Activated naive CD4-positive, alpha-beta T cell treated with anti-CD3 and anti-CD28 coated beads, Interleukin-2, amount 10 ng/mL, durations not matched to agents 7 days and 5 days (primary cell): Measurements from ENCODE around the gene PTPN3.

Experiments
- CTCF ChIA-PET: fragments of 350-600 bp; sonication (Branson Sonifier 250); formaldehyde crosslinking; loops from one replicate; lab custom pipeline; 2021; ENCODE audit warnings: antibody characterized with exemption; lab: Charles Lee
- DNase-seq: peaks from one replicate; pipeline ENCODE4 v3.0.0-alpha.2; 2020
- H3K27ac Mint-ChIP-seq: one replicate; pipeline ENCODE4 v1.8.0; 2021; ENCODE audit warnings: mild to moderate bottlenecking, moderate library complexity, mixed read lengths
- H3K27me3 Mint-ChIP-seq: one replicate; pipeline ENCODE4 v1.8.0; 2021; ENCODE audit warnings: mild to moderate bottlenecking, mixed read lengths
- H3K36me3 Mint-ChIP-seq: one replicate; pipeline ENCODE4 v1.8.0; 2021; ENCODE audit warnings: mixed read lengths
- H3K4me1 Mint-ChIP-seq: one replicate; pipeline ENCODE4 v1.8.0; 2021; ENCODE audit warnings: mixed read lengths
- H3K4me3 Mint-ChIP-seq: one replicate; pipeline ENCODE4 v1.8.0; 2021; ENCODE audit warnings: mild to moderate bottlenecking, moderate library complexity, mixed read lengths
- H3K9me3 Mint-ChIP-seq: one replicate; pipeline ENCODE4 v1.8.0; 2021; ENCODE audit warnings: mixed read lengths

PTPN3 gene

DNA sequence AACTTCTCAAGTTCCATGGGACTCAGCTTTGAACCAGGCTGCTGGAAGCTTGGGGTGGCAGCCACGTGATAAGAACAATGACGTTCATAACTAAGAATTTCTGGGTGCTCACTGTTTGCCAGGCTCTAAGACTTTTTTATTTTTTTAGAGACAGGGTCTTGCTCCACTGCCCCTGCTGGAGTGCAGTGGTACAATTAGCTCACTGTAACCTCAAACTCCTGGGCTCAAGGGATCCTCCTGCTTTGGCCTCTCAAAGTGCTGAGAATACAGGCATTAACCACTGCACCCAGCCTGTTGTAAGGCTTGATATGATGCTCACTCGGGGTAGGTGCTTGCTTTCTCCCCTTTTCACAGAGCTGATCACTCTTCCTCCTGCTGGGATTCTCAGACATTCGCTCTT, 38.7 kb downstream of the PTPN3 start:
- peaks cover 36% of the 10 kb centered on the region for H3K27me3 Mint-ChIP-seq
- peaks cover 4% of the 10 kb centered on the region for H3K4me1 Mint-ChIP-seq
- CTCF ChIA-PET = interaction anchor here (0.9 to 3.1 kb wide), 4 partner anchors 10 to 55 kb away, joined by 3 to 14 read pairs (median 5); no protein-coding TSS in a partner anchor
- DNase-seq = no peak
- no peaks in the 10 kb centered on the region for H3K9me3 Mint-ChIP-seq
- H3K27ac Mint-ChIP-seq = no peak overlapping the region
- H3K36me3 Mint-ChIP-seq = no peaks in the 10 kb centered on the region
- no peak overlapping the region for H3K4me3 Mint-ChIP-seq

DNA sequence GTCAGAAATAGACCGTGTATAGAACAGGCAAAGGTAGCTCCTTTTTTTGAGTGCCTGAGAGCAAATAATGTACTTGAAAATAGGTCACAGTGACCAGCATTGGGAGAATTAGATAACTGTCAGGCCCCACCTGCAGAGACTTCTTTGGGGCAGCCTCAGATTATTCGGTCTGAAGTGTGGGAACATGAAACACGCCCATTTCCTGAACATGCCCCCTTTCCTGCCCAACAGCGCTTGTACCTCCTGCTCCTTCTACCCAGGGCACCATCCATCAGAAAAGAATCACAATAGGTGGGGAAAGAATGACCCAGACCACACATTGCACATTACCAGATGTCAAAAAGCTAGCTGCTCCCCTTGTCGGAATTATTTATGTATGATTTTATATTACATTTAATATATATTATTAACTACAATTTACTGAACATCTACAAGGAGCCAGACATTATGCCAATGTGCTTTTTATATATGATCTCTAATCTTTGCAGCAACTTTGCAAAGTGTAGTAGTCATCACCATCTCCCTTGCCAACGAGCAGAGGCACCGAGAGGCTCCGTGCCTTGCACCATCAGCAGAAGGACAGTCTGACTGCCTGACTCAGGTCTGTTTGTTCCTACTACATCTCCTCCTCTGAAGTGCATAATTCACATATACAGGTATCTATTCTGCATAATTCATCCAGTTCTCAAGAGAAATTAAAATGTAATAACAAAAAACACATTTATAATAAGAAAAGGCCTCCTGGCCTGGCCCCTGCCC, 39.5 kb downstream of the PTPN3 start:
- Mint-ChIP-seq H3K27me3 (peaks cover 40% of the 10 kb centered on the region), H3K4me3 (no peak overlapping the region), H3K27ac (no peak overlapping the region), H3K4me1 (no peaks in the 10 kb centered on the region), H3K36me3 (no peaks in the 10 kb centered on the region), H3K9me3 (no peaks in the 10 kb centered on the region)
- CTCF ChIA-PET = interaction anchor here (0.7 to 3.1 kb wide), 5 partner anchors 9 to 18 kb away, joined by 3 to 14 read pairs (median 5); no protein-coding TSS in a partner anchor
- DNase-seq = no peak

DNA sequence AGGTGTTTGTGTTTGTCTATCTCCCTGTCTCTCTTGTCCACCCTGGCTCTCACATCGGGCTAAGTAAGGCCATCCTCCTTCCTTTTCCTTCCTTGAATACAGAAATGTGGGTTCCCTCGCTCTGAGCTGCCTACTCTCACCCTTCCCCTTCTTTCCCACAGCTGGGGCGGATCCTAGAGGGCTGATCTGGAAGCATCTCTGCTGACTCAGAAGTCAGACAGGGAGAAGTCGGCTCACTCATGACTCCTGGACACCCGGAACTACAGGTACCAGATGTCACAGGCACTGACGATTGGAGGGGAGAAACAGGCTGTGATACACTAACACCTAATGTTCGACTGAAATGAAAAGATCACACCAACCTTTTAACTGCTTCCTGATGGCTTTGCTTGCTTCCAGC, 41.3 kb downstream of the PTPN3 start:
- CTCF ChIA-PET = interaction anchor here (1.4 to 3.1 kb wide), 2 partner anchors 11 to 16 kb away, joined by 8 to 14 read pairs; no protein-coding TSS in a partner anchor
- H3K4me3 Mint-ChIP-seq = no peak overlapping the region
- no peaks in the 10 kb centered on the region for H3K36me3 Mint-ChIP-seq

DNA sequence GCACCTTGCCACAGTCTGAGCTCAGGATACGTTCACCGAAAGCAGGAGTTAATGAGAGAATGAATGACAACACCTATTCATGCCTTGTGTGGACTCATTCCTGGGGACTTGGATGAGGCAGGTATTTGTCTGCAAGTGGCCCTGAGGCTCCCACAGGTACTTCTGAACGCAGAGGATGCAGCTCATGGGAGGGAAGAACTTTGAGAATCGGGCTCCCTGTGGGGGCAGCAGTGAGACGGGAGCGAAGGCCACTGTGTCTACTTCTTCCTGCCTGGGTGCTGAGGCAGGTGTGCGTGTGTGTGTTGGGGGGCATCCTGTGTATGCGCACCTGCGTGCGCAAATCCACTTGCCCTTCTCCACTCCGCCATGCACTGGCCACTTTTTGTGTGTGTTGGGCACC, 42.2 kb downstream of the PTPN3 start:
- no peaks in the 10 kb centered on the region for H3K4me1 Mint-ChIP-seq
- no peak for DNase-seq
- H3K36me3 Mint-ChIP-seq = no peaks in the 10 kb centered on the region
- H3K9me3 Mint-ChIP-seq = no peaks in the 10 kb centered on the region
- no peak overlapping the region for H3K4me3 Mint-ChIP-seq
- H3K27me3 Mint-ChIP-seq = peaks cover 48% of the 10 kb centered on the region
- CTCF ChIA-PET = interaction anchor here (1.4 to 1.5 kb wide), 2 partner anchors 14 to 15 kb away, joined by 4 to 5 read pairs; no protein-coding TSS in a partner anchor
- H3K27ac Mint-ChIP-seq = no peak overlapping the region

More for the DNA sequence above, 41.3 kb downstream of the PTPN3 start:
- DNase-seq = no peak
- no peak overlapping the region for H3K27ac Mint-ChIP-seq
- H3K4me1 Mint-ChIP-seq = no peaks in the 10 kb centered on the region
- H3K27me3 Mint-ChIP-seq = peaks cover 40% of the 10 kb centered on the region
- H3K9me3 Mint-ChIP-seq = no peaks in the 10 kb centered on the region

DNA sequence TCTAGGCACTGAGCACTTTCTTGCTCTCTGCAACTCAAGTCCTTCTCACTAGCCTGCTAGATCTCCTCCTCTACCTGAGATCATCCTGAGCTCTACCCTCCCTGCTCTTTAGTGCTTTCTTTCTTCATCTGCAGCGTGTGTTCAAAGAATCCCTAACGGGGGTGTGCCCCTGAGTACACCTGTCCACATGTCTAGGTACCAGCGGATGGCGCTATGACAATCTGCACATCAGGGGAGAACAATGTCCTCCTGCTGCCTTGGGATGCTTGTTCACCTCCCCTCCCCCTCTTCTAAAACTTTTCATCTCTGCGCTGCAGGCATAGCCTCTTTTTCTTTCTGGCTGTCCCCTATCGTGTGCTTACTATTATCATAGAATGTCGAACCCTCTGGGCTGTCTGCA, 42.7 kb downstream of the PTPN3 start:
- DNase-seq = no peak
- Mint-ChIP-seq H3K36me3 (no peaks in the 10 kb centered on the region), H3K27me3 (peaks cover 48% of the 10 kb centered on the region), H3K4me1 (no peaks in the 10 kb centered on the region), H3K4me3 (no peak overlapping the region), H3K9me3 (no peaks in the 10 kb centered on the region), H3K27ac (no peak overlapping the region)
- CTCF ChIA-PET = interaction anchor here (1.4 to 1.5 kb wide), 2 partner anchors 14 kb away, joined by 4 to 5 read pairs; no protein-coding TSS in a partner anchor

DNA sequence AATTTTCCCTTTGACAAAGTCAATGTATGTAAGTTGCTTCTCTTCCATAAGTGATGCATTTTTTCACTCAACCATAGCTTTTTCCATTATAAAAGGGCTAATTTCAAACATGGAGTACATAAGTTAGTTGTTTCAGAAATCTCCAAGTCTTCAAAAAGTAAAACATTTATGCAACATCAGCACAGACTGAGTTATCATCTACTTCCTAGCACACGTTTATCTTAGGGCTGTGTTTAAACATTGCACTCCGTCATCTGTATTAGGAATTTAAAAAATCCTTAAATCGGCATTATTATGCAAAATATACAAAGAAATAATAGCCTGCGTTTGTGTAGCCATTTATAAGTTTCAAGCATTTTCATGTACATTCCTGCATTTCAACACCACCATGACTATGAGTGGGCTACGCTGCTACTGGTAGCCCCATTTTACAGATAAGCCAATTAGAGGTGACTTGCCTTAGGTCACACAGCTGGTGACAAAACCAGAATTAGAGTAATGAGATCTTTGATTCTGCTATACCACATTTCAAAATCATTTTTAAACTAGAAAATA, 43.4 kb downstream of the PTPN3 start:
- no peak for DNase-seq
- Mint-ChIP-seq H3K36me3 (no peaks in the 10 kb centered on the region), H3K27ac (no peak overlapping the region), H3K4me3 (no peak overlapping the region), H3K27me3 (peaks cover 47% of the 10 kb centered on the region), H3K4me1 (no peaks in the 10 kb centered on the region), H3K9me3 (no peaks in the 10 kb centered on the region)
- CTCF ChIA-PET = interaction anchor here (0.6 to 1.5 kb wide), 4 partner anchors 13 to 241 kb away, joined by 4 to 6 read pairs (median 4); no protein-coding TSS in a partner anchor

DNA sequence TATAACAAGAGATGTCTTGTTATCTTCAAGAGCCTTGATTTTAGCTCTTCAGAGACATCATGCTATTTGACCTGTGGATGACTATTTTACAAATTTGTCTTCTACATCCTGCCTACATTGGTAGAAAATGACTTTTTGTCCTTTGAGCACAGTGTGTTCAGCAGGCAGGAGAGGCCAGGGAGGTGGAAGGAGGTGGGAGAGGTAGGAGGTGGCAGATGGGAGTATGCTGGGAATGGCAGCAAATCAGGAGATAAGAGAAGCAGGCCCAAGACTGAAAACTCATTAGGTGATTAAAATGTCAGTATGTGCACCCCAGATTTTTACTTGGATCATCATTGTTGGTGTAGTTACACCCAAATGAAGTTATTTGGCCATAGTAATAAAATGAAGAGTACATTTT, 44.1 kb downstream of the PTPN3 start:
- Mint-ChIP-seq H3K27ac (no peak overlapping the region), H3K36me3 (no peaks in the 10 kb centered on the region), H3K27me3 (peaks cover 50% of the 10 kb centered on the region), H3K9me3 (no peaks in the 10 kb centered on the region), H3K4me1 (no peaks in the 10 kb centered on the region), H3K4me3 (no peak overlapping the region)
- CTCF ChIA-PET = interaction anchor here (0.7 to 1.2 kb wide), 3 partner anchors 11 to 16 kb away, joined by 4 to 6 read pairs (median 4); no protein-coding TSS in a partner anchor
- DNase-seq = no peak

DNA sequence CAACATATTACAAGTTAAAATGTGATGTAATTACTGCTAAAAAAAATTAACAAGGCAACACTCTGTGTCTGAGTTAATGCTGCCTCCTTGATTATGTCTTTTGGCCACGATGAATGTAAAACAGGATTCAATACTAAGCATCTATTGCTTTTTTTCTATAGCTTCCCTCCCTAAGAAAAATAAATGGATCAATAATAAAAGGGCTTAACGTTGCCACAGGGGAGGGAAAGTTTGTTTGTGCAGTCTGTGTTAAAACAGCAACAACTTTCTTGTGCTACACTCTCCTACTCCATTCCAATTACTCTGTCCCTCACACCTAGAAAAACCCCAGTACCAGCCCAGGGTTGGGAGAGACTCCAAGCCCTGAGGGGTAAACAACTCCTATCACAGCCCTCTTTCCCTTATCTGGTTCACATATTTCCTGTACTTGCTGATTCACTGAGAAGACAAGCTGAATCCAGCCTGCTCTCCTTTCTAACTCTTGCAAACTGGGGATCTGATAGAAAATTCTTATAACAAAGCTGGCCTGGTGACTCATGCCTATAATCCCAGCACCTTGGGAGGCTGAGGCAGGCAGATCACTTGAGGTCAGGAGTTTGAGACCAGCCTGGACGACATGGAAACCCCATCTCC, 44.8 kb downstream of the PTPN3 start:
- DNase-seq = no peak
- H3K4me1 Mint-ChIP-seq = no peaks in the 10 kb centered on the region
- peaks cover 50% of the 10 kb centered on the region for H3K27me3 Mint-ChIP-seq
- H3K9me3 Mint-ChIP-seq = no peaks in the 10 kb centered on the region
- H3K4me3 Mint-ChIP-seq = no peak overlapping the region
- H3K36me3 Mint-ChIP-seq = no peaks in the 10 kb centered on the region
- H3K27ac Mint-ChIP-seq = no peak overlapping the region
- CTCF ChIA-PET = interaction anchor here (0.7 to 1.2 kb wide), 5 partner anchors 10 to 16 kb away, joined by 3 to 6 read pairs (median 4); no protein-coding TSS in a partner anchor

DNA sequence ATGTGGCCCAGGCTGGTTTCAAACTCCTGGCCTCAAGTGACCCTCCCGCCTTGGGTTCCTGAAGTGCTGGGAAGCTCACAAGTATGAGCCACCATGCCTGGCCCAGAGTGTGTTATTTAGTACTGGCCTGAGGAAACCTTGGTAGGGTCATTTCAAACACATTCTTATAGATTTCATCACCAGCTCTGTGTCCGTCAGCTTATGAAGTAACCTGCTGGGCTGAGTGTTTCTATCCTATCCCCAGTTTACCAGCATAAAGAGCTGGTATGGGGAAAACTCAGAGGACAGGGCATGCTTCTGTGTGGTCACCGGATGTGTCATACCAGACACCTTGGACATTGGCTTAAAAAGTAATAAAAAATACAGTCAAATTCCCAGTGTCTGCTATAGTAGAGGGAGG, 45.3 kb downstream of the PTPN3 start:
- CTCF ChIA-PET = interaction anchor here (1.1 to 1.2 kb wide), 2 partner anchors 12 to 16 kb away, joined by 3 to 4 read pairs; no protein-coding TSS in a partner anchor
- Mint-ChIP-seq H3K4me3 (no peak overlapping the region), H3K9me3 (no peaks in the 10 kb centered on the region), H3K4me1 (peaks cover 2% of the 10 kb centered on the region), H3K27ac (no peak overlapping the region), H3K27me3 (peaks cover 50% of the 10 kb centered on the region), H3K36me3 (no peaks in the 10 kb centered on the region)
- DNase-seq = no peak

DNA sequence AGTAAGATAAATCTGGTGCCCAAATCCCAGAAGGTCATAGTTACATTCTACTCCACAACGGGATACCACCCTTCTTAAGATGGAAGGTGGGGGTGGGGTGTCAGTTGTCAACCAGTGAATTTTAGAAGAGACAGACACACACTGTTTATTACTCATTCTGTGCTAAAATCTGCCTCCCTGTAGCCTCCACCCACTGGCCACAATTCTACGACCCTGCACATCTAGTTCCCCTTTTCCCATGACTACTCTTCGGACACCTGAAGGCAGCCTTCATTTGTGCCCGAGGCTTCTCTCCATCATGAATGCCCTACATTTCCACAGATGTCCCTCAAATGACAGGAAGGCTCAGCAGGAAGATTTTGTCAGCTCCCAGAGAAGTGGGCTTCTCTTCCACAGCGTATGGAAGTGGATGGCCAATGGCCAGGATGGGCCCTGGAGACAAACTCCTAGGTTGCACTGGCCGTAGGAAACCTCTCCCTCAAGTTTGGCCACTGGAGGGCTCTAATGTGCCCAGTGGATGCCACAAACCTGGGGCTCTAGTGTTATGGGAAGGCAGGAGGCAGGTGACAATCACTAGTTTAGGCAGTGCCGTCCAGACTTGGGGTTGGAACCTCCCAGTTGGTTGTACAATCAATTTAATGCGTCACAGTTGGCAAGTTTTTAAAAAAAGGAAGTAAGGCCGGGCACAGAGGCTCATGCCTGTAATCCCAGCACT, 46.6 kb downstream of the PTPN3 start:
- no peaks in the 10 kb centered on the region for H3K9me3 Mint-ChIP-seq
- H3K4me1 Mint-ChIP-seq = peaks cover 11% of the 10 kb centered on the region
- CTCF ChIA-PET = interaction anchor here (0.9 to 6.1 kb wide), 2 partner anchors 11 to 17 kb away, joined by 4 to 60 read pairs; no protein-coding TSS in a partner anchor

DNA sequence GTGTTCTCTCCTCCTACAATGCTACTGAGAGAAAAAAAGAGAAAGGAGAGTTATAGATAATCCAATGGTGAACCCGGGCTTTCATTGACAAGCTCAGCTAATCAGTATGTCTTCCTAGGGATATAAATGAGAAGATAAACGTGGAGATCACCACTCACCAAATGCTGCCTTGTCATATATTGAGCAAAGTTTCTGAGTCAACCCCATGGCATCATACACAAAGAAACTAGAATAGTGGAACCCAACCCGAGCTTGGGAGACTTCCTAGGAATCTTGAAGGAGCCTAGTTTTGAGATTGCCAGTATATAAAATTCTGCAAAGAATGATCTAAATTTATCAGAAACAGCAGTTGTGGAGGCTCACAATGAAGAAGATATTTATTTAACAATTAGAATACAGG, 47.8 kb downstream of the PTPN3 start:
- no peak overlapping the region for H3K27ac Mint-ChIP-seq
- peaks cover 50% of the 10 kb centered on the region for H3K27me3 Mint-ChIP-seq
- H3K4me1 Mint-ChIP-seq = peaks cover 11% of the 10 kb centered on the region
- H3K36me3 Mint-ChIP-seq = no peaks in the 10 kb centered on the region
- H3K9me3 Mint-ChIP-seq = no peaks in the 10 kb centered on the region
- no peak overlapping the region for H3K4me3 Mint-ChIP-seq
- CTCF ChIA-PET = interaction anchor here (0.9 to 6.1 kb wide), 2 partner anchors 13 to 18 kb away, joined by 3 to 60 read pairs; no protein-coding TSS in a partner anchor
- DNase-seq = no peak

More for the DNA sequence above, 46.6 kb downstream of the PTPN3 start:
- no peak overlapping the region for H3K27ac Mint-ChIP-seq
- H3K27me3 Mint-ChIP-seq = peaks cover 52% of the 10 kb centered on the region
- H3K4me3 Mint-ChIP-seq = no peak overlapping the region
- DNase-seq = no peak
- H3K36me3 Mint-ChIP-seq = no peaks in the 10 kb centered on the region

DNA sequence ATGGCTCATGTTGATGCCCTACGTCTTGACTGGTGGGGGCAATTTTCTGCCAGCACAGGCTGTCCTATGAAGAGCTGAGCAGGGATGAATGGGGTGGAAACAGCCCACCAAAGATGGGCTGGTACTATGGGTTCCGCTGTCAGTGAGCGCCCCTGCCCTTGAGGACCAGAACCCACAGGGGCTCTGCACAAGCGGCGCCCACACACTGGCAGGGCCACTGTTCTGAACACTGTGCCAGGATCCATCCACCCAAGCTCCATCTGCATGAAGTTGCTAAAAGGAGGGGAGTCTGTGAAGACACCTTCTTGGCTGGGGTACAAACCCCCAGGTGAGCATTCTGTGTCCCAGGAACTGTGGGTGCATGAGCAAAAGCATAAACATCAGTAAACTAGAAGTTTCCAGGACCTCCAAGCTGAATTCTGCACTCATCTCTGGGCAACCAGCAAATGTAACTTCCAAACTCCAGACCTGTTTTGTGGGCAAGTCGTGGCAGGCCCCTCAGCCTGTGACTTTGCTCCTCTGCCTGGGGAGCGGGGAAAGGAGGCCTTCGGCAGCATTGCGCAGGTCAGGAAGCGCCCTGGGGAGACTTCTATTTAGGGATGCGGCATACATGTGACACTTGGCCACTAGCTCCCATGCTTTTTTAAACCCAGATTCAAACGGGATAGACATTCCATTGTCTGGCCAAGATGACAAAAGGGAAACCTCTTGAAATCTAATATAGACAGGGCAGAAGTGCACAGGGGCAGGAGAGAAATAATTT, 48.9 kb downstream of the PTPN3 start:
- CTCF ChIA-PET = interaction anchor here (1.0 to 6.1 kb wide), 2 partner anchors 9 to 19 kb away, joined by 5 to 60 read pairs; no protein-coding TSS in a partner anchor
- Mint-ChIP-seq H3K36me3 (no peaks in the 10 kb centered on the region), H3K27me3 (peaks cover 52% of the 10 kb centered on the region), H3K9me3 (no peaks in the 10 kb centered on the region), H3K4me1 (peaks cover 11% of the 10 kb centered on the region), H3K27ac (no peak overlapping the region), H3K4me3 (no peak overlapping the region)
- no peak for DNase-seq

DNA sequence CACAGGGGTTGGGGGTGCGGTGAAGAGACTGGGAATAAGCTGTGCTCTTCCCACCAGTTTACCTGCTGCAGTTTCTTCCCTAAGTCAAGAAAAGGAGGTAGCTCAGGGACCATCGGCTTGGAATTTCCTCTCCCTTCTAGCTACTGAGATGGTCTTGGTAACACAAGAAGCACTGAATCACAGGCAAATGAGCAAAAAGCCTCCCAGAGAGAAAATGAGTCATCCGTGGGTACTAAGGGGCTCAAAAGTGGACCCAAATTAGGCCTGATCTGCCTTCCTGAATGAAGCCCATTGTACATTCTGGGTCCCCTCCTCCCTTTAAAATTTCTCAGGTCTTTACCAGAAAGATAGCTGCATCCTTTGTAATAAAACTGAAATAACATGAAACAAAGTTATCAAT, 49.9 kb downstream of the PTPN3 start:
- Mint-ChIP-seq H3K36me3 (no peaks in the 10 kb centered on the region), H3K4me1 (peaks cover 11% of the 10 kb centered on the region), H3K27me3 (peaks cover 50% of the 10 kb centered on the region), H3K9me3 (no peaks in the 10 kb centered on the region), H3K4me3 (no peak overlapping the region), H3K27ac (no peak overlapping the region)
- CTCF ChIA-PET = interaction anchor here (1.0 to 6.1 kb wide), 4 partner anchors 8 to 20 kb away, joined by 5 to 60 read pairs (median 5); no protein-coding TSS in a partner anchor
- no peak for DNase-seq
